Stimulated activated CD4-positive, alpha-beta T cell treated with anti-CD3 and anti-CD28 coated beads, Interleukin-2, amount 100 ng/mL, for 4 hours (primary cell): Measurements from ENCODE around the gene NPR3.

Experiments
- DNase-seq: peaks from one replicate; pipeline ENCODE4 v3.0.0-alpha.2; 2020; ENCODE audit warnings: low read depth

The NPR3 gene

GRCh38 chr5:32712481-32713360 lies 1.6 kb downstream of the NPR3 start:
- DNase-seq: no peak

GRCh38 chr5:32713361-32713769 lies 2.2 kb downstream of the NPR3 start:
- no peak for DNase-seq

- DNase-seq: no peak
Measured at GRCh38 chr5:32713770-32714381, 2.8 kb downstream of the NPR3 start.

GRCh38 chr5:32714836-32715235 lies 3.7 kb downstream of the NPR3 start:
- no peak for DNase-seq

- DNase-seq: no peak
Measured at GRCh38 chr5:32720300-32720699, 9.2 kb downstream of the NPR3 start.

GRCh38 chr5:32721626-32722025 lies 10.5 kb downstream of the NPR3 start:
- DNase-seq: no peak

- DNase-seq: no peak
Measured at GRCh38 chr5:32722957-32723356, 11.8 kb downstream of the NPR3 start.

- no peak for DNase-seq
Measured at GRCh38 chr5:32724526-32724925, 13.4 kb downstream of the NPR3 start.

- DNase-seq: no peak
Measured at GRCh38 chr5:32726086-32726557, 15.0 kb downstream of the NPR3 start.

- no peak for DNase-seq
Measured at GRCh38 chr5:32729651-32730050, 18.5 kb downstream of the NPR3 start.

- no peak for DNase-seq
Measured at GRCh38 chr5:32733590-32734340, 22.6 kb downstream of the NPR3 start.

- no peak for DNase-seq
Measured at GRCh38 chr5:32734827-32735378, 23.8 kb downstream of the NPR3 start.

GRCh38 chr5:32735512-32735911 lies 24.4 kb downstream of the NPR3 start:
- DNase-seq: no peak

- DNase-seq: no peak
Measured at GRCh38 chr5:32736842-32737241, 25.7 kb downstream of the NPR3 start.

- DNase-seq: no peak
Measured at GRCh38 chr5:32740651-32741050, 29.5 kb downstream of the NPR3 start.

GRCh38 chr5:32745317-32745716 lies 34.2 kb downstream of the NPR3 start:
- DNase-seq: no peak

GRCh38 chr5:32752411-32752810 lies 41.3 kb downstream of the NPR3 start:
- DNase-seq: no peak

GRCh38 chr5:32753051-32753450 lies 41.9 kb downstream of the NPR3 start:
- no peak for DNase-seq

GRCh38 chr5:32753765-32754164 lies 42.6 kb downstream of the NPR3 start:
- DNase-seq: no peak

GRCh38 chr5:32754284-32754683 lies 43.2 kb downstream of the NPR3 start:
- DNase-seq: no peak

- DNase-seq: no peak
Measured at GRCh38 chr5:32760091-32760509, 49.0 kb downstream of the NPR3 start.

GRCh38 chr5:32765266-32765665 lies 54.1 kb downstream of the NPR3 start:
- no peak for DNase-seq
